ENCODE data around the gene PER3.

DNA sequence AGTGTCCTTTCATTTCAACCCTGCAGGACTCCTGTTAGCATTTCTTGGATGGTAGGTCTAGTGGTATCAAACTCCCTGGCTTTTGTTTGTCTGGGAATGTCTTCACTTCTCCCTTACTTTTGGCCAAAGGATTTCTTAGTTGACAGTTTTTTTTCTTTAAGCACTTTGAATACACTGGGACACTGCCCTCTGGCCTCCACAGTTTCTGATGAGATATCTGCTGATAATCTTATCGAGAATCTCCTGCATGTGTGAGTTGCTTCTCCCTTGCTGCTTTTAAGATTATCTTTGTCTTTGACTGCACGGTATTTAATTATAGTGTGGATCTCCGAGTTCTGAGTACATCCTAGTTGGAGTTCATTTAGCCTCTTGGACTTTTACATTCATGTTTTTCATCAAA is 55.4 kb downstream of the PER3 start:
- TF ChIP-seq, protein P1, sequence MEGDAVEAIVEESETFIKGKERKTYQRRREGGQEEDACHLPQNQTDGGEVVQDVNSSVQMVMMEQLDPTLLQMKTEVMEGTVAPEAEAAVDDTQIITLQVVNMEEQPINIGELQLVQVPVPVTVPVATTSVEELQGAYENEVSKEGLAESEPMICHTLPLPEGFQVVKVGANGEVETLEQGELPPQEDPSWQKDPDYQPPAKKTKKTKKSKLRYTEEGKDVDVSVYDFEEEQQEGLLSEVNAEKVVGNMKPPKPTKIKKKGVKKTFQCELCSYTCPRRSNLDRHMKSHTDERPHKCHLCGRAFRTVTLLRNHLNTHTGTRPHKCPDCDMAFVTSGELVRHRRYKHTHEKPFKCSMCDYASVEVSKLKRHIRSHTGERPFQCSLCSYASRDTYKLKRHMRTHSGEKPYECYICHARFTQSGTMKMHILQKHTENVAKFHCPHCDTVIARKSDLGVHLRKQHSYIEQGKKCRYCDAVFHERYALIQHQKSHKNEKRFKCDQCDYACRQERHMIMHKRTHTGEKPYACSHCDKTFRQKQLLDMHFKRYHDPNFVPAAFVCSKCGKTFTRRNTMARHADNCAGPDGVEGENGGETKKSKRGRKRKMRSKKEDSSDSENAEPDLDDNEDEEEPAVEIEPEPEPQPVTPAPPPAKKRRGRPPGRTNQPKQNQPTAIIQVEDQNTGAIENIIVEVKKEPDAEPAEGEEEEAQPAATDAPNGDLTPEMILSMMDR (IDR thresholded peaks at IDR 0.05) = no peak
- TF ChIP-seq POLR2A (IDR thresholded peaks at IDR 0.05) (no peak), POLR2AphosphoS5 (IDR thresholded peaks at IDR 0.05) (no peak)
